Coronary artery (tissue), 2 donors: Measurements from ENCODE around the gene MED4.

ENCODE experiments used
- DNase-seq: peaks from one replicate; pipeline ENCODE4 v3.0.0-alpha.2; 2017; ENCODE audit warnings: low spot score
- H3K27ac ChIP-seq, 2 donors: fragments of 200-600 bp; sonication (generic); one replicate each; pipeline ENCODE4 v1.5.1; 2016 to 2019
- H3K4me3 ChIP-seq: fragments of 200-600 bp; sonication (generic); 2 replicates; pipeline ENCODE4 v1.5.1; 2016; ENCODE audit warnings: mild to moderate bottlenecking, moderate library complexity
- TF ChIP-seq, protein P1 (sequence below): fragments of 200-600 bp; sonication (generic); IDR thresholded peaks from one replicate; pipeline ENCODE4 v1.5.1; 2019; ENCODE audit warnings: antibody characterized with exemption

MED4 gene

GRCh38 chr13:48126944-48127830 lies 32.3 kb upstream of the MED4 start:
- peak overlapping the region; percentile 84 to 89 for H3K27ac ChIP-seq
- TF ChIP-seq, protein P1, sequence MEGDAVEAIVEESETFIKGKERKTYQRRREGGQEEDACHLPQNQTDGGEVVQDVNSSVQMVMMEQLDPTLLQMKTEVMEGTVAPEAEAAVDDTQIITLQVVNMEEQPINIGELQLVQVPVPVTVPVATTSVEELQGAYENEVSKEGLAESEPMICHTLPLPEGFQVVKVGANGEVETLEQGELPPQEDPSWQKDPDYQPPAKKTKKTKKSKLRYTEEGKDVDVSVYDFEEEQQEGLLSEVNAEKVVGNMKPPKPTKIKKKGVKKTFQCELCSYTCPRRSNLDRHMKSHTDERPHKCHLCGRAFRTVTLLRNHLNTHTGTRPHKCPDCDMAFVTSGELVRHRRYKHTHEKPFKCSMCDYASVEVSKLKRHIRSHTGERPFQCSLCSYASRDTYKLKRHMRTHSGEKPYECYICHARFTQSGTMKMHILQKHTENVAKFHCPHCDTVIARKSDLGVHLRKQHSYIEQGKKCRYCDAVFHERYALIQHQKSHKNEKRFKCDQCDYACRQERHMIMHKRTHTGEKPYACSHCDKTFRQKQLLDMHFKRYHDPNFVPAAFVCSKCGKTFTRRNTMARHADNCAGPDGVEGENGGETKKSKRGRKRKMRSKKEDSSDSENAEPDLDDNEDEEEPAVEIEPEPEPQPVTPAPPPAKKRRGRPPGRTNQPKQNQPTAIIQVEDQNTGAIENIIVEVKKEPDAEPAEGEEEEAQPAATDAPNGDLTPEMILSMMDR = peak; percentile 81
- peak; percentile 84 for DNase-seq
- H3K4me3 ChIP-seq = peak overlapping the region; percentile 40

GRCh38 chr13:48125794-48126228 lies 30.9 kb upstream of the MED4 start:
- Histone ChIP-seq H3K27ac (peak overlapping the region; percentile 84 to 89), H3K4me3 (peak overlapping the region; percentile 34)
- TF ChIP-seq, protein P1 = no peak
- DNase-seq = no peak

DNA sequence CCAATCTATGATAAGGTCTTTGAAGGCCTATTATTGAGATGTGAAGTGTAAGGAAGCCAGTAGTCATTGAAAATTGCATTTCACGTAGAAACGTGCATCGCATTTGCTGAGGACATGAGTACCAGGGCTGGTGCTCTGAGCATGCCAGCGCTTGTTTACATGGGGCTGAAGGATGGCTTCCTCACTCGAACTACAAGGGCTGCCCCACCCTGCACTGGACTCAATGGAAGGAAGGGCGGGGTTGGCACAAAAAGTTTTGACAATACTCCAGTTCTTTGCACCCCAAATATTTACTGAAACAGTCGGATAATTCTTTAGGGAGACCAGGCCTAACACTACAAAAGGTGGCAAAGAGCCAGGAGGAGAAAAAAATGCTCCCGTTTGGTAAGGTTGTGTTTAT lies 28.9 kb upstream of the MED4 start:
- TF ChIP-seq, protein P1 = no peak
- H3K4me3 ChIP-seq = no peak overlapping the region

DNA sequence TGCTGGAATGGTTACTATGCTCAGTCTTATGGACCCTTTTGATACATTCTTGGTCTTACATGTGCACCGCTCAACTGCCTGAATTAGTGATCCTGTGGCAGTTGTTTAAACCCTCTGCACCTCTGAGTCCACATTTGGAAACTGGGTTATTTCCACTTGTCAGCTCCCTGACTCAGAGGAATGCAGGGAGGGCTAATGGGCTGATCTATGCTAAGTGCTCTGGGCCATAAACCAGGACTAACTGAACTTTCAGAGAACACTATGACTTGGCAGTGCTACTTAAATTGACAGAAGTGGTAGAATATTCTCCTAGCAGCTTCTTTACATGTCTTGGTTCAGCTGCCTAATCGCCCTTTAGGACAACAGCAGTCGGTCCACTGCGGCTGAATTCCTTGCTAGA lies 26.8 kb upstream of the MED4 start:
- DNase-seq = no peak
- TF ChIP-seq, protein P1 = no peak
- no peak overlapping the region for H3K4me3 ChIP-seq
- peak overlapping the region in 1 of 2 donors; percentile 17 for H3K27ac ChIP-seq

More for the DNA sequence above, 28.9 kb upstream of the MED4 start:
- H3K27ac ChIP-seq = peak overlapping the region; percentile 84 to 89
- no peak for DNase-seq

DNA sequence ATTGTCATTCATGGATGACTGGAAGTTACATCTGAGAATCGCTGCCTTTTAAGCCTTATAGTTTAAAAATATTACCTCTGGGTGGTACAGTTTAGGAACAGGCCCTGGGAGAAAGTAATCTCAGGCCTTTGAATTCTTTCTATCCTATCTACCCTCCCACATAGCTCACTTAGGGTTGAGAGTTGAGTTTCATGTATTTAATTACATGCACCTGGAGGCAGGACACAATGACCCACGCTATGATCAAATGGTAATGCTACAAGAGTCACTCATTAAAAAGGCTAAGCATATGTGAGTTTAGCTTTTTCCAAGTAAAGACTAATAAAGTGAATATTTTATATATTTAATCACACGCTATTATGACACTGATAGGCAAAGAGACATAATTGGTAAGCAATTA lies 25.3 kb upstream of the MED4 start:
- Histone ChIP-seq H3K27ac (no peak overlapping the region), H3K4me3 (no peak overlapping the region)
- TF ChIP-seq, protein P1 = no peak

GRCh38 chr13:48118030-48118429 lies 23.1 kb upstream of the MED4 start:
- no peak overlapping the region for H3K27ac ChIP-seq
- TF ChIP-seq, protein P1 = no peak
- no peak overlapping the region for H3K4me3 ChIP-seq
- no peak for DNase-seq

More for the DNA sequence above, 25.3 kb upstream of the MED4 start:
- DNase-seq = no peak

- no peak overlapping the region for H3K4me3 ChIP-seq
- no peak for DNase-seq
- no peak overlapping the region for H3K27ac ChIP-seq
- TF ChIP-seq, protein P1 = no peak
These were observed 21.9 kb upstream of the MED4 start for GRCh38 chr13:48116808-48117207.
